ENCODE data around the gene MTG1.

DNA sequence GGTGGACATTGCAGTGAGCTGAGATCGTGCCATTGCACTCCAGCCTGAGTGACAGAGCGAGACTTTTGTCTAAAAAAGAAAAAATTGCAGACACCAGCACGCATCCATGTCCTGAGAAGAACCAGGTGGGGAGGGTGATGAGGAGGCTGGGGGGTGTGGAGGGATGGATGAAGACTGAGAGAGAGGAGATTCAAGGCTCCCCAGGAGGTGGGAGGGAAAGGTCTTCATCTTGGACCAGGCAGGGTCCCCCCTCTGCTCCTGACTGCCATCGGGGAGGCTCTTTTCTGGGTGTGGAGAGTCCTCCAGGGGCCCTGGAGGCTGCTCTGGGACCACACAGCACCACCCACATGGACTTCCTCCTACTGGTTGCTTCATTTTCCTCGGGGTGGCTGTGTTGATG, 61.2 kb downstream of the MTG1 start:
- no peak for TF ChIP-seq POLR2AphosphoS5 (IDR thresholded peaks at IDR 0.05; ENCODE audit: low read depth)
- TF ChIP-seq, protein P1, sequence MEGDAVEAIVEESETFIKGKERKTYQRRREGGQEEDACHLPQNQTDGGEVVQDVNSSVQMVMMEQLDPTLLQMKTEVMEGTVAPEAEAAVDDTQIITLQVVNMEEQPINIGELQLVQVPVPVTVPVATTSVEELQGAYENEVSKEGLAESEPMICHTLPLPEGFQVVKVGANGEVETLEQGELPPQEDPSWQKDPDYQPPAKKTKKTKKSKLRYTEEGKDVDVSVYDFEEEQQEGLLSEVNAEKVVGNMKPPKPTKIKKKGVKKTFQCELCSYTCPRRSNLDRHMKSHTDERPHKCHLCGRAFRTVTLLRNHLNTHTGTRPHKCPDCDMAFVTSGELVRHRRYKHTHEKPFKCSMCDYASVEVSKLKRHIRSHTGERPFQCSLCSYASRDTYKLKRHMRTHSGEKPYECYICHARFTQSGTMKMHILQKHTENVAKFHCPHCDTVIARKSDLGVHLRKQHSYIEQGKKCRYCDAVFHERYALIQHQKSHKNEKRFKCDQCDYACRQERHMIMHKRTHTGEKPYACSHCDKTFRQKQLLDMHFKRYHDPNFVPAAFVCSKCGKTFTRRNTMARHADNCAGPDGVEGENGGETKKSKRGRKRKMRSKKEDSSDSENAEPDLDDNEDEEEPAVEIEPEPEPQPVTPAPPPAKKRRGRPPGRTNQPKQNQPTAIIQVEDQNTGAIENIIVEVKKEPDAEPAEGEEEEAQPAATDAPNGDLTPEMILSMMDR (IDR thresholded peaks at IDR 0.05; ENCODE audit: insufficient read depth, low read length) = no peak
- TF ChIP-seq, protein P2, sequence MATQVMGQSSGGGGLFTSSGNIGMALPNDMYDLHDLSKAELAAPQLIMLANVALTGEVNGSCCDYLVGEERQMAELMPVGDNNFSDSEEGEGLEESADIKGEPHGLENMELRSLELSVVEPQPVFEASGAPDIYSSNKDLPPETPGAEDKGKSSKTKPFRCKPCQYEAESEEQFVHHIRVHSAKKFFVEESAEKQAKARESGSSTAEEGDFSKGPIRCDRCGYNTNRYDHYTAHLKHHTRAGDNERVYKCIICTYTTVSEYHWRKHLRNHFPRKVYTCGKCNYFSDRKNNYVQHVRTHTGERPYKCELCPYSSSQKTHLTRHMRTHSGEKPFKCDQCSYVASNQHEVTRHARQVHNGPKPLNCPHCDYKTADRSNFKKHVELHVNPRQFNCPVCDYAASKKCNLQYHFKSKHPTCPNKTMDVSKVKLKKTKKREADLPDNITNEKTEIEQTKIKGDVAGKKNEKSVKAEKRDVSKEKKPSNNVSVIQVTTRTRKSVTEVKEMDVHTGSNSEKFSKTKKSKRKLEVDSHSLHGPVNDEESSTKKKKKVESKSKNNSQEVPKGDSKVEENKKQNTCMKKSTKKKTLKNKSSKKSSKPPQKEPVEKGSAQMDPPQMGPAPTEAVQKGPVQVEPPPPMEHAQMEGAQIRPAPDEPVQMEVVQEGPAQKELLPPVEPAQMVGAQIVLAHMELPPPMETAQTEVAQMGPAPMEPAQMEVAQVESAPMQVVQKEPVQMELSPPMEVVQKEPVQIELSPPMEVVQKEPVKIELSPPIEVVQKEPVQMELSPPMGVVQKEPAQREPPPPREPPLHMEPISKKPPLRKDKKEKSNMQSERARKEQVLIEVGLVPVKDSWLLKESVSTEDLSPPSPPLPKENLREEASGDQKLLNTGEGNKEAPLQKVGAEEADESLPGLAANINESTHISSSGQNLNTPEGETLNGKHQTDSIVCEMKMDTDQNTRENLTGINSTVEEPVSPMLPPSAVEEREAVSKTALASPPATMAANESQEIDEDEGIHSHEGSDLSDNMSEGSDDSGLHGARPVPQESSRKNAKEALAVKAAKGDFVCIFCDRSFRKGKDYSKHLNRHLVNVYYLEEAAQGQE (IDR thresholded peaks at IDR 0.05; ENCODE audit: insufficient replicate concordance, low read depth) = no peak
- TF ChIP-seq GABPA (IDR thresholded peaks at IDR 0.05; ENCODE audit: low read depth) = no peak
- TF ChIP-seq SPI1 (IDR thresholded peaks at IDR 0.05; ENCODE audit: borderline replicate concordance, low read depth) = peak; percentile 10; the same call in 1 of the 2 replicates

Data from HL-60 (cell line).